Choroid plexus epithelial cell (primary cell): ENCODE measurements around the gene RPS6KA2.

ENCODE experiments used
- DNase-seq: peaks from one replicate; pipeline ENCODE4 v3.0.0-alpha.2; 2010; ENCODE audit warnings: low read depth
- H3K4me3 ChIP-seq: 2 replicates; pipeline ENCODE4 v1.5.1; 2011; ENCODE audit warnings: low read depth, mild to moderate bottlenecking, control low read depth, low read length, moderate library complexity
- CTCF ChIP-seq: conservative IDR thresholded peaks from 2 replicates; pipeline ENCODE4 v1.5.1; 2011; ENCODE audit warnings: low read depth, mild to moderate bottlenecking, control low read depth, inconsistent platforms, low read length, moderate library complexity

RPS6KA2 gene

GRCh38 chr6:166642646-166643045 is 15.6 kb upstream of the RPS6KA2 start:
- no peak overlapping the region for H3K4me3 ChIP-seq
- no peak for TF ChIP-seq CTCF
- no peak for DNase-seq

- TF ChIP-seq CTCF, result peak; percentile 5
- peak overlapping the region; percentile 32 for H3K4me3 ChIP-seq
- peak; percentile 51 for DNase-seq
These were observed 13.4 kb upstream of the RPS6KA2 start for GRCh38 chr6:166640342-166641043.

- no peak for DNase-seq
- no peak overlapping the region for H3K4me3 ChIP-seq
- no peak for TF ChIP-seq CTCF
These were observed 12.9 kb upstream of the RPS6KA2 start for GRCh38 chr6:166639921-166640320.

GRCh38 chr6:166638573-166638964 is 11.5 kb upstream of the RPS6KA2 start:
- H3K4me3 ChIP-seq, result no peak overlapping the region
- no peak for DNase-seq
- no peak for TF ChIP-seq CTCF

- no peak for DNase-seq
These were observed 10.9 kb upstream of the RPS6KA2 start for GRCh38 chr6:166637812-166638572.

GRCh38 chr6:166636934-166637333 is 9.9 kb upstream of the RPS6KA2 start:
- no peak for TF ChIP-seq CTCF
- DNase-seq, result no peak
- H3K4me3 ChIP-seq, result no peak overlapping the region

More at GRCh38 chr6:166637812-166638572, 10.9 kb upstream of the RPS6KA2 start:
- no peak overlapping the region for H3K4me3 ChIP-seq
- TF ChIP-seq CTCF, result no peak
